A673 (cell line): ENCODE measurements around the gene VARS1. TPM values are rescaled to one million over a fixed set of nuclear protein-coding genes. Genes with fewer than 3 reads are reported as not detected.

Experiments used
- BruUV-seq: library from RNA; stranded (reverse); fragments of 400-500 nt; replicated peaks from 2 replicates; lab custom pipeline; 2021; lab: Mats Ljungman, UMichigan
- CTCF ChIA-PET: fragments of 300-600 bp; sonication (Branson Sonifier 250); formaldehyde crosslinking; loops from one replicate; lab custom pipeline; 2022; ENCODE audit warnings: antibody characterized with exemption; lab: Charles Lee
- POLR2A ChIA-PET: fragments of 300-600 bp; sonication (Branson Sonifier 250); formaldehyde crosslinking; loops from one replicate; lab custom pipeline; 2022; ENCODE audit warnings: antibody characterized with exemption; ENCODE audit not compliant: low non-redundant PET; lab: Charles Lee
- DNase-seq: peaks from one replicate; pipeline ENCODE4 v3.0.0-alpha.2; 2015; ENCODE audit warnings: low spot score
- H3K27ac ChIP-seq: fragments of 200-600 bp; sonication (generic); 2 replicates; pipeline ENCODE4 v1.5.1; 2016; ENCODE audit warnings: mixed run types, low read depth, mild to moderate bottlenecking, mixed read lengths, antibody characterized with exemption, low read length; ENCODE audit not compliant: poor library complexity, severe bottlenecking
- H3K27me3 ChIP-seq: fragments of 200-600 bp; sonication (generic); replicated peaks from 2 replicates; pipeline ENCODE4 v1.6.1; 2017; ENCODE audit warnings: mixed run types, low read depth, mild to moderate bottlenecking, mixed read lengths, antibody characterized with exemption, low read length; ENCODE audit not compliant: insufficient read depth, poor library complexity
- H3K36me3 ChIP-seq: fragments of 200-600 bp; sonication (generic); 2 replicates; pipeline ENCODE4 v1.6.1; 2016; ENCODE audit warnings: mixed run types, mild to moderate bottlenecking, mixed read lengths, antibody characterized with exemption, low read length; ENCODE audit not compliant: insufficient read depth, poor library complexity, severe bottlenecking
- H3K4me1 ChIP-seq: fragments of 200-600 bp; sonication (generic); 2 replicates; pipeline ENCODE4 v1.6.1; 2017; ENCODE audit warnings: mixed run types, mild to moderate bottlenecking, mixed read lengths, antibody characterized with exemption, low read length; ENCODE audit not compliant: insufficient read depth, poor library complexity, severe bottlenecking
- H3K4me3 ChIP-seq: fragments of 200-600 bp; sonication (generic); 2 replicates; pipeline ENCODE4 v1.5.1; 2016; ENCODE audit warnings: low read depth, mixed run types, mild to moderate bottlenecking, mixed read lengths, low read length; ENCODE audit not compliant: poor library complexity, severe bottlenecking
- H3K9me3 ChIP-seq: fragments of 200-600 bp; sonication (generic); 2 replicates; pipeline ENCODE4 v1.6.1; 2016; ENCODE audit warnings: mixed run types, low read depth, mild to moderate bottlenecking, mixed read lengths, antibody characterized with exemption, low read length; ENCODE audit not compliant: poor library complexity, severe bottlenecking
- EZH2 ChIP-seq: fragments of 200-600 bp; sonication (generic); IDR thresholded peaks from 2 replicates; pipeline ENCODE4 v1.6.1; 2017; ENCODE audit warnings: borderline replicate concordance, low read depth, mild to moderate bottlenecking, mixed read lengths, antibody characterized with exemption, low read length; ENCODE audit not compliant: poor library complexity, severe bottlenecking
- intact Hi-C: fragments of 100-400 bp; cut with micrococcal nuclease; formaldehyde crosslinking; loops from one replicate; pipeline ENCODE4 v1.10.0; 2022; ENCODE audit not compliant: unreplicated experiment
- total RNA-seq: library from RNA; stranded (reverse); gene quantifications from 2 replicates; pipeline ENCODE4 v1.2.3, GENCODE V29; 2021
- TF ChIP-seq, protein P1 (sequence below): fragments of 300-800, 200-600 bp; sonication (generic); conservative IDR thresholded peaks from 2 replicates; pipeline ENCODE4 v1.5.1; 2017; ENCODE audit warnings: low read depth, mild to moderate bottlenecking, antibody characterized with exemption, low read length, moderate library complexity, mixed read lengths

The VARS1 gene
- total RNA-seq, 1 experiment from 2014 or later: 233 TPM

DNA sequence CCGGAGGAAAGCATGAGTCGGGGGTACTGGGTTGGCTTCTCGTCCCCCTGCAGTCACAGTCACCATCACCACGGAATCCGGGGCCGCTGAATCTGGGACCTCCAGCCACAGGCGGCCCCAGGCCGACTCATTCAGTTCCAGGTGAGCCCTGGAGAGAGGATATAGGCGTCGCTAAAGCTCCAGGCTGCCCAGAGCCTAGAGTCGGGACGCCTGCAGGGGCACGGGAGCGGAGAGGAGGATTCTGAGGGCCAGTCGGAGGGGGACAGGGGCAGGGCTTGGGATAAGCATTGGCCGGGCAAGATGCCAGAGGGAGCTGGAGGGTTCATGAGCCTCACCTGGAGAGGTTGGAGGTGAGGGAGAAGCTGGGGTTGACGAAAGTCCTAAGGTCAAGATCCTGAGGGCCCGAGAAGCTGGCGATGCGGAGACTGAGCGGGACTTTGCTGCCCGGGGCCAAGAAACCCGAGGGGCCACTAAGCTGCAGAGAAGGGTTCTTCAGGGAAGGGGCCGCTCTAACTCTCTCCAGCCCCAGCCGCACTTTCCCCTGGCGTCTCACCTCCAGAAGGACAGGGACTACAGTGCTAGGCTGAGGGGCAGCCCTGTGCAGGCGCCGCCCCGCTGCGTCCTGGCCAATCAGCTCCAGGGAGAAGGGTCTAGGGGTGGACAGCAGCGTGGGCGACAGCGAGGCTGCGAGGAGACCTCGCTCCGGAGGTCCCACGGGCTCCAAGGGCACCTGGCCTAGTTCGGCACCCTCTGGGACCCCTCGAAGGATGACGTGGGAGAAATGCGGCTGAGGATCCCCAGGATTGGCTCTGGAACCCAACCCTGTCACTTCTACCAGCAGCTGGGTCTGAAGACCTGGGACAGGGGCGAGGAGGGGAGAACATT, 29.4 kb downstream of the VARS1 start:
- POLR2A ChIA-PET: no interaction called here
- no TSS peak for BruUV-seq
- H3K36me3 ChIP-seq: peaks cover 27% of the 10 kb centered on the region
- H3K27me3 ChIP-seq: no peaks in the 10 kb centered on the region
- TF ChIP-seq, protein P1, sequence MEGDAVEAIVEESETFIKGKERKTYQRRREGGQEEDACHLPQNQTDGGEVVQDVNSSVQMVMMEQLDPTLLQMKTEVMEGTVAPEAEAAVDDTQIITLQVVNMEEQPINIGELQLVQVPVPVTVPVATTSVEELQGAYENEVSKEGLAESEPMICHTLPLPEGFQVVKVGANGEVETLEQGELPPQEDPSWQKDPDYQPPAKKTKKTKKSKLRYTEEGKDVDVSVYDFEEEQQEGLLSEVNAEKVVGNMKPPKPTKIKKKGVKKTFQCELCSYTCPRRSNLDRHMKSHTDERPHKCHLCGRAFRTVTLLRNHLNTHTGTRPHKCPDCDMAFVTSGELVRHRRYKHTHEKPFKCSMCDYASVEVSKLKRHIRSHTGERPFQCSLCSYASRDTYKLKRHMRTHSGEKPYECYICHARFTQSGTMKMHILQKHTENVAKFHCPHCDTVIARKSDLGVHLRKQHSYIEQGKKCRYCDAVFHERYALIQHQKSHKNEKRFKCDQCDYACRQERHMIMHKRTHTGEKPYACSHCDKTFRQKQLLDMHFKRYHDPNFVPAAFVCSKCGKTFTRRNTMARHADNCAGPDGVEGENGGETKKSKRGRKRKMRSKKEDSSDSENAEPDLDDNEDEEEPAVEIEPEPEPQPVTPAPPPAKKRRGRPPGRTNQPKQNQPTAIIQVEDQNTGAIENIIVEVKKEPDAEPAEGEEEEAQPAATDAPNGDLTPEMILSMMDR: no peak
- no peak for TF ChIP-seq EZH2
- no peak overlapping the region for H3K4me3 ChIP-seq
- no peak for DNase-seq
- H3K27ac ChIP-seq: no peak overlapping the region
- CTCF ChIA-PET: no interaction called here
- intact Hi-C loops: no loop called here
- no peaks in the 10 kb centered on the region for H3K4me1 ChIP-seq
- no peaks in the 10 kb centered on the region for H3K9me3 ChIP-seq

DNA sequence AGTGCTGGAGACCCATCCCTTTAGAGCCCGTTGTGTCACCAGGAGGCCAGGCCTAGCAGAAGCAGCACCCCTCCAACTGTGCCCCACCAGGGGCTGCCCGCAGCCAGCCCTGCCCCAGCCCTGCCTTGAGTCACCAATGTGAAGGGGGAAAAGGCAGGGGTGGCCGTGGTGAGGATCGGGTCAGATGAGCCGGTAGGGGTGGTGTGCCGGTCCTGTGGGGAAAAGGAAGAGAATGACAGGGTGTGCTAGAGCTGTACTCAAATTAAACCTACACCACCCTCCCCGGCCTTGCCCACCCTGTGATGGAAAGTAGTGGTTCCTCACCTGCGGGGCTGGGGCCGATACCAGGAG, 30.0 kb downstream of the VARS1 start:
- no peak for DNase-seq
- Histone ChIP-seq H3K4me3 (no peak overlapping the region), H3K9me3 (no peaks in the 10 kb centered on the region), H3K4me1 (no peaks in the 10 kb centered on the region), H3K36me3 (peaks cover 33% of the 10 kb centered on the region), H3K27me3 (no peaks in the 10 kb centered on the region), H3K27ac (no peak overlapping the region)
- no TSS peak for BruUV-seq
- CTCF ChIA-PET: no interaction called here
- POLR2A ChIA-PET: no interaction called here
- TF ChIP-seq EZH2: no peak
- TF ChIP-seq, protein P1: no peak
- intact Hi-C loops: no loop called here

DNA sequence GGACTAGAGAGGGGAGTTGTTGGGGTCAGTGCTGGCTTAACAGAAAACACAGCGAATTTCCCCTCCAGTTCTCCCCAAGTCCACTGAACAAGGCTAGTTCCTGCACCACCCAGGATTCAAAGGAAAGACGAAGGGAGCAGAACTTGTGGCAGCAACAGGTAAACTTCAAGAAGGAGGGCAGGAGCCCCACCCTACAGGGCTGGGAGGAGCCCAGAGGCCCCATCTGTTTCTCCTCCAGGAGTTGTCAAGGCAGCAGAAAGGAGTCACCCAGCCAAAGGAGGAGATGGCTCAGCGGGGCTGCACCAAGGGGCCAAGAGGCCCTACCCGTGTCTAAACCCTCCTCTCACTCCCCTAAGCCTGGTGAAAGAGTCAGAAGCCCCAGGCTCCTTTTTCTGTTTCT, 31.4 kb downstream of the VARS1 start:
- ChIA-PET CTCF (no interaction called here), POLR2A (no interaction called here)
- TF ChIP-seq EZH2: no peak
- TF ChIP-seq, protein P1: no peak
- Histone ChIP-seq H3K9me3 (no peaks in the 10 kb centered on the region), H3K4me1 (no peaks in the 10 kb centered on the region), H3K4me3 (no peak overlapping the region), H3K27ac (peak overlapping the region; percentile 23), H3K27me3 (no peaks in the 10 kb centered on the region), H3K36me3 (peaks cover 46% of the 10 kb centered on the region)
- DNase-seq: no peak
- intact Hi-C loops: no loop called here
- BruUV-seq: TSS peak; percentile 46
